HL-60/S4 (cell line): Measurements from ENCODE around the gene XYLT1.

Source experiments
- in situ Hi-C: fragments of 300-500 bp; cut with MboI; formaldehyde crosslinking; loops from 2 replicates; pipeline ENCODE4 v1.14.3; 2022; ENCODE audit warnings: low sequenced_read_pairs

Gene XYLT1

DNA sequence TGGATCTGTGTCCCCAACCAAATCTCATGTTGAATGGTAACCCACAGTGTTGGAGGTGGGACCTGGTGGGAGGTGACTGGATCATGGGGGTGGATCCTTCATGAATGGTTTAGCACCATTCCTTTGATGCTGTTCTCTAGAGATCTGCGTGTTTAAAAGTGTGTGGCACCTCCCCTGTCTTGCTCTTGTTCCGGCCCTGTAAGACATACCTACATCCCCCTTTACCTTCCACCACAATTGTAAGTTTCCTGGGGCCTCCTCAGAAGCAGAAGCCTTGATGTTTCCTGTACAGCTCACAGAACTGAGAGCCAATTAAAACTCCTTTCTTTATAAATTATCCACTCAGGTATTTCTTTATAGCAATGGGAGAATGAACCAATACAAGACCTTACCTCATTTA is 257.7 kb downstream of the XYLT1 start:
- in situ Hi-C loops, result no loop called here

DNA sequence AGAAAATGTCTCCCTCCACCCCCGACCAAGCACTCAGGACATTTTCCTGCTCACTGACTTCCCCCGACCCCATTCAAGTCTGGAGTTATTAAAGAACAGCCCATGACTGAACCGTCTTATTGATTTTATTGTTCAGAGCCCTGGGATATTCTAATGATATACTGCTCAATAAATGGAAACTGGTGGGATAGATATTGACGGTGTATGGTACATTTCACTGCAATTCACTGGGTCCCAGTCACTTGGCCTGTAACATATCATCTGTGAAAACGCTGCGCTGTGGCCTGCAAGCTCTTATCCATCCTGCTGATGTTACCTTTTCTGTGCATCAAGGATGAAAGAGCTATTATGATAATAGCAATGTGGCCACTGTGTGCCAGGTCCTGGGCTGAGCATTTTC is 258.2 kb downstream of the XYLT1 start:
- in situ Hi-C loops, result no loop called here

DNA sequence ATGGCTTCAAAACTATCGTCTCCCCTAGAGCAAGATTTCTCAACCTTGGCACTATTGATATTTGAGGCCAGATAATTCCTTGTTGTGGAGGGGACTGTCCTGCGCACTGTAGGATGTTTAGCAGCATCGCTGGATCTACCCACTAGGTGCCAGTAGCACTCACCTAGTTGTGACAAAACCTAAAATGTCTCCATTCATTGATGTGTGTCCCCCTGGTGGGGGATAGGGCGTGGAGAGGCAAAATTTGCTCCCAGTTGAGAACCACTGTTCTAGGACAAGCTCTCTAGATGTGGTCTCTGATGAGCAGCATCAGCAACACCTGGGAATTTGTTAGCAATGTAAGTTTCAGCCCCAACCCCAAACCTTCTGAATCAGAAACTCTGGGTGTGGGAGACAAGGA is 259.0 kb downstream of the XYLT1 start:
- in situ Hi-C loops, result no loop called here

GRCh38 chr16:17206712-17207111 is 264.0 kb downstream of the XYLT1 start:
- in situ Hi-C loops, result no loop called here

DNA sequence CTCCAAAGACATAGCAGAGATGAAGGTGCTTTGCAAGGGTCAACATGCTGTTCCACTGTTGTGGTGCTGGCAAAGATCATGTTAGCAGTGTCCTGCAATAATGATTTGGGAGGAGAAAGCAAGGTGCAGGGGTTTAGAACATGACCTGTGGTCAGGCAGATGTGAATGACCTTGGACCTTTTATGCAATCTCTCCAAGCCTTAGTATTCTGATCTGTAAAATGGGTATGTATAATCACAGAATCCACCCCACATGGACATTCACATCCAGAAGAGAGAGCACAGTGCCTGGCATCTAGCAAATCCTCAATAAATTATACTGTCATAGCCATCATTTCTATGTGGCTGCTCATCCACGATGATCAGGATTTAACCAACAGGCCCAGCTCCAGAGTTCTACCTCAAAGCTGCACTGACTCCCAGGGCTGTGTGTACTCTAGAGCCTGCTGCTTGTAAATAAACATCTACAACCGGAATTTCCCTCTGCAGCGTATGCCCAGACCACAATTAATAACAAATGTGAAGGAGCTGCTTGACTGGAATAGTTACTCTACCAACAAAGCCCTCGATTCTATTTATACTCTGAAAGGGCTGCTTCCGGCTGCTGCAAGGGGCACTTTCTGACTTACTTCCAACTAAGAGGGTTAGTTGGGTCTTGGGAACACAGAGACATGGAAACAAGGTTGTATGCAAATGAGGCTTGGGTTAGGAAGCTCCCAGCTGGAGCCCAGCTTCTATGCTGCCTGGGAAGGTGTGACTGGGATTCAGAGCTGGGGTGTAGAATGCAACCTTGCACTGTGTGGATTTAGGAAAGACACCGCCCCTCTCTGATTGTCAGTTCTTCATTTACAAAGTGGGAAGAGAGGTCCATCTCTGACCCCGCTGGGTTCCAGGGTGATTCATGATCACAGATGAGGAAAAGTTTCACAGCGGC is 265.2 kb downstream of the XYLT1 start:
- in situ Hi-C loops, result no loop called here

GRCh38 chr16:17204644-17205043 is 266.1 kb downstream of the XYLT1 start:
- in situ Hi-C loops, result no loop called here

DNA sequence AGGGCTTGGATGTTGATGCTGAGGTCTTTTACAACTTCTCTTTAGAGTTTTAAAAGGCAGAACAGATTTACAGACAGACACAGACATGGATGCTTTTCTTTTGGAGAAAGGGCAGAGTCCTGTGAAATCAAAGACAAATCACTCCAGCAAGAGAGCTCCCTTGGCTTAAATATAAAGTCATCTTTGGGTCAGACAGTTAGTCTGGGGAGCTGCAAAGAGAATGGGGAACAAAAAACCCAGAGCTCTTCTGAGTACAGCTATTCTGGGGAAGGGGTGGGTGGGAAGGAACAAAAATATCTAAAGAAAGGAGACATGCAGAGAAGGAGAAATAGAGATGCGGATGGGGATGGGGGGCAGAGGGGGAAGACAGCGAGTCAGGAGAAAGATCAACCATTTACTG is 266.6 kb downstream of the XYLT1 start:
- in situ Hi-C loops, result no loop called here

- in situ Hi-C loops, result no loop called here
These were observed 267.3 kb downstream of the XYLT1 start for GRCh38 chr16:17203424-17203823.

GRCh38 chr16:17199135-17199534 is 271.6 kb downstream of the XYLT1 start:
- in situ Hi-C loops, result no loop called here

DNA sequence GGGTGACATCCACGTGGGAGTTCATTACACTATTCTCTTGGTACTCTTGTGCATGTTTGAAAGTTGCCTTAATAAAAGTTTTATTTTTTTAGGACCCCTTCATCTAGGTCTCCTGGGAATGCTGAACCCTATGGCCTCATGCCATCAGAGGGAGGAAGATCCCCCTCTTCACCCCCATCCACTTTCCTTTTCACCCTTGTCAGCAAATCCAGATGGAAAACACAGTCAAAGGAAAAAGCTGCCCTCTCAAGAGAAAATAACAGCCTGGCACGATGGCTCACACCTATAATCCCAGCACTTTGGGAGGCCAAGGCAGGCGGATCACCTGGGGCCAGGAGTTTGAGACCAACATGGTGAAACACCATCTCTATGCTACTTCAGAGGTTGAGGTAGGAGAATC is 274.2 kb downstream of the XYLT1 start:
- in situ Hi-C loops, result no loop called here

DNA sequence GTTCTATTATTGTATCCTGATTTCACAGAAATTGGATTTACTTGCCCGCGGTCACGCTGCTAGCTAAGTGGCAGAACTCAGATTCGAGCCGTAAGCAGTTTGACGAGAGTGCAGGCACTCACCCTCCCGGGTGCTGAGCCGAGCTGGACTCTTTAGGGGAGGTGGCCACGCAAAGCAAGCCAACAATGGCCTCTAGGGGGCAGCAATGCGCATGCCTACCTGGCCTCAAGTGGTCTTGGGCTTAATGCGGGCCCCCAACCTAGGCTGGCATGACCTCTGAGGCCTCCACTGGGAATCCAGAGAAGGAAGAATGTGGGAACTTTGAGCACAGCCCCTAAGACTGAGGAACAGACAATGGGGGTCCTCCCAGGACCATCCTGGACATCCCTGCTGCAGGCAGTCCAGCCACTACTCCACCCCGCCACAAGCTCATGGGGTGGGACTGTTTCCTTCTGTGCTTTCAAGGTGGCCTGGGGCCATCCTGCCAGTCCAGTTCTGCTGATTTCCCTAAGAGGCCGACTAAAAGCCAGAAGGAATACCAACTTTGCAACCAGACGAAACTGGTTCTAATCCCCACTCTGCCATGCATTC is 276.5 kb downstream of the XYLT1 start:
- in situ Hi-C loops, result no loop called here

- in situ Hi-C loops, result no loop called here
These were observed 277.1 kb downstream of the XYLT1 start for GRCh38 chr16:17193566-17194100.

GRCh38 chr16:17184026-17184425 is 286.7 kb downstream of the XYLT1 start:
- in situ Hi-C loops, result no loop called here

GRCh38 chr16:17177959-17178905 is 292.5 kb downstream of the XYLT1 start:
- in situ Hi-C loops, result no loop called here

DNA sequence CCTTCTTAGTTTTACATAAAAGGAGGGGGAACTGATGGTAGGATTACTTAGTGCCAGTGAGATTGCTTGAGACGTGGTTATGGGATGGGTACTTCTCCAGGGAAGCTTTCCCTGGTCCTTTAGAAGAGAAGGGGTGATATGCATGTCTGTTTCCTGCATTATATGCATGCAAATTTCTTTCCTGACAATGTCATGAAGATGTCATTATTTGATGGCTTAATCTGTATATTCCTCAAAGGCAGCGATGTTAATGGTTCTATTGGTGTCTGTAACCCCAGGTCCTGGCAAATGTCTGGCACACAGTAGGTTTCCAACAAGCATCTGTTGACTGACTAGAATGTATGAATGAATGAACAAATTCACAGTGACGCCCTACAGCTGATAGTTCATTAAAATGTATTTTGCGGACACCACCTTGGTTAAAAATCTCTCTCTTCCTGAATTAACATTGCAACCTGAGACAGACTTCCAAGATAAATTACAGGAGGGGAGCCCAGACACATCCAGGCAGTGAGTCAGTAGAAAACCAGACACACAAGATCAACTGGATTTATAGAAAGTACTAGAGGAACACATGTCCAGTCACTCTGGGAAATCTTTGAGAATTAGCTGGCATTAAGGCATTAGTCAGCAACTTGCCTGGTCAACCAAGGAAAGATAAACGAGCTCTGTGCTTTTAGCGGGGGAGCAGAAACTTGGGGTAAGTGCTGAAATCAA is 293.4 kb downstream of the XYLT1 start:
- in situ Hi-C loops, result no loop called here

GRCh38 chr16:17176199-17176598 is 294.6 kb downstream of the XYLT1 start:
- in situ Hi-C loops, result no loop called here

- in situ Hi-C loops, result no loop called here
These were observed 297.5 kb downstream of the XYLT1 start for GRCh38 chr16:17173281-17173680.

- in situ Hi-C loops, result no loop called here
These were observed 299.3 kb downstream of the XYLT1 start for GRCh38 chr16:17171250-17172143.

DNA sequence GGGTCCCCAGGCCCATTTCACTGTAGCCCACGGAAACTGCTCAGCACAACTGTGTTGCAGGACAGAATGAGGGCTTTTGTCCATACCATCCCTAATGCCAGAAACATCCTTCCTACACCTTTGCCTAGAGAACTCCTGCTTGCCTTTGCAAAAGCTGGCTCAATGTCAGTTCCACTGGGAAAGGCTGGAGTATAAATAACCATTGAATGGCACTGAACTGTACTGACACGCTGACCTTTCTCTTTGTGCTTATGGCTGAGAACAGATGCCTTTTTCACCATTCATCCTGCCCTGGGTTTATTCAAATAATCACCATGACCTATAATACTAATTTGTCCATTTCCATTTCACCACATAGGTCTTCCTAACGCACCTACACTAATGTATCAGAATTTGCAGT is 300.3 kb downstream of the XYLT1 start:
- in situ Hi-C loops, result no loop called here
